ENCODE data around the gene ERRFI1.

ERRFI1 gene

DNA sequence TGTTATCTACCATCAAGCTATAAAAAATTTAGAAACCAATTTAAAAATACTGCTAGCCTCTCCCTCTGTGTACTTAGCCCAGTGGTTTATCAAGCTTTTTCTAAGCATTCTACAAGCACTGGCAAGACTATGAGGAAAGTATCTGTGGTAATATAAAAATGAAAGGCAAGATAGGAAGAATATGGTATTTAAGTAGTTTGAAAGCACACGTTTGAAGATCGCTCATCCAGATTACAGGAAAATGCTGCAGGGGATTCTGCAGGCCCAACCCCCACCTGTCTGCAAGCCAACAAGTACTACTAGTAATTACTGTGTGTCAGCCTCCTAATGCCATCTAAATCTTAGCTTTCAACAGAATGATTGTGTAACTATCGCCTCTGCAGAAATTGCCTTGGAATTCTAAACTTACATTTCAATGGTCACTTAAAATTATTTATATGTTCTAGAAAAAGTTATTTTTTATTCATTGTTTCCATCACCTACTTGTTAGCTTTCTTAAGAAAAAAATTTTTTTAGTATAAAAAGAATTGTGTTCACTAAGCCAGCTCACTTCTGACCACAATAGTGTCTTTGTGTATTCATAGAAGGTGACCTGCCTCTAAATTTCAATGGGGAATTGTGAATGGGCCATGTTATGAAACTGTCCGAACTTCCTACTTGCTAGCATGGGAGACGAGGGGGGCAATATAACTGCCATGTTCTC is 8.5 kb downstream of the ERRFI1 start:
- DNase-seq, result no peak

DNA sequence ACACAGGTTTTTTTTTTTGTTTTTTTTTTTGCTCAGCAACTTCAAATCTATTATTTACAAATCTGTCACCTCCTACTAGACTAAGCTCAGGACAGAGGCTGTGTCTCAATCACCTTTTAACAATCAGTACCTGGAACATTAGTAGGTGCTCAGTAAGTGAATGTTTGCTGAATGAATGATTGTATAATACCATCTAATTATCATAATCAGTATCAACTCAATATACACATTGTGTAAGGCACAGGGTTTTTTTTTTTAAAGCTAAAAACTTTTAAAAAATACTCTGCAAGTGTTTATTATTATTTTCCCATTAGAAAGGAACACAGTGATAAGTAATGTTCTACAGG is 9.2 kb downstream of the ERRFI1 start:
- DNase-seq, result no peak

DNA sequence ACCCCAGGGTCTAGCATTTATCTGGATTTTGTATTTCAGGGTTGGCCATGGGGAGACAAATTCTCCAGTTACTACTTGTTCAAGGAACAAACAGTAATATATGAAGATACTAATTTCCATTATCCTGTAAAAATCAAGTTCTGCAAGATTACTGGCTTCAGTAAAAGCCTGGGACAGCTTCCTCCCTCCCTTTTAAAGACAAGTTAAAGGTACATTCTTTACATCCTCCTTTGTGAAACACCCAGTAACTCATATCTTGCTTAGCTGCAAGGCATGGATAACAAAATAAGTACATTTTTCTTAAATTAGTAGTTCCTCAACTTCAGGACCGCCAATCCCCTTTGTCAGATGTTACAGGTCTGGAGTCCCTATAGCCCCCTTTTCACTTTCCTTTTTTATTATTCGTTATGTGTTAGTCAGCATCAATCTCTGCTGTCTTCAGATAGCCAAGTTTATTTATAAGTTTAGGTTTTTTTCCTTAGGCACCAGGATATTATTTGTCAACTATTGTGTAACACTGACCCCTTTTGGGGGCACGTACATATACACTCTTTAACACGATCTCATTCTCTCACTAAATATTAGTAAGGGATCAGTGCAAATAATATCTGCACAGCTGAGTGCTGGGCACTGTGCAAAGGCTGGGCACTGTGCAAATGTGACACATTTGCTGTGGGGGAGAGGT is 9.8 kb downstream of the ERRFI1 start:
- DNase-seq, result no peak

DNA sequence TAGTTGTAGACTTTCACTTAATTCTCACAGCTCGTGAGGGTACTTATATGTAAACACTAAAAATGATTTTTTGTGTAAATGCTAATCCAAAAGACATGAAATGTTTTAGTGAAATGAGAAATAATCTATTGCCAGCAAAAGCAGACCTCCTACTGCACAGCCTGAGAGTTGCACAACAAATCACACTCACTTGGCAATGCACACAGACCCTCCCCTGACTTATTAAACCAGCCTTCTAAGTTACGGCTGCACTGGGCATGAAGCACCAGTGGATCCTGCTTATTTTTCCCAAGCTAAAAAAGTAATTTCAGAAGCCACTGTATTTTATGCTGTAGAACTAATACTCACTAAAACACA is 10.3 kb downstream of the ERRFI1 start:
- no peak for DNase-seq

DNA sequence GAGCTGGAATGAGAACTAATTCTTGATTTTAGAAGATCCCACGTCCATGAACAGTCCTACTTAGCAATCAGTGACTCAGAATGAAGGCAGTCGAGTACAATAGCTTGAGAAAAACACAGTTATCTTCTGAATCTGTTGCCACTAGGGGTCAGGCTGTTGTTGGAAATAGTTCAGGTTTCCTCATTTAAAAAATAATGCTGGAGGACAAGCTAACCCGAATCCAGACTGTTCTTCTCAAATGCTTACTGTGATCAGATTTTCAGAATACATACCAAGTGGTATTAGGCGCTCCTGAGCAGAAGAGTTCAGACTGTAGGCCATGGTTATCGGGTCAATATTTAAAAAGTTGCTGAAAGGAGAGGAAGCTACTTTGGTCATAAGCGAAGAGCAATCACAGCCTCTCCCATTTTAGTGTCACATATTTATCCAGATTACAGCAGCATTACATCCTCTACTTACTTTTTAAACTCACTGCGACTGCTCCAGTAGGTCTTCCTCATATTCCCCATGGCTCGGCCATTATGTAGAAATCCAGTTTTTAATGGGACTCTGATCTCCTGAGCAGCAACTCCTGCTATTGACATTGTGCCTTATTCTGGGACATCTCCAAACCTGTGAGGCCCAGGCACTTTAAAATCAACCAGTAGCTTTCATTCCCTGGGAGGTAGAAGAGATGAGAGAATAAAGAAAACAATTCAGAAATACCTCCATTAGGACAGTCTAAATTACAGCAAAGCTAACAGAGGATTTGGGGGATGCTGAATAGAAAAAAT is 10.9 kb downstream of the ERRFI1 start:
- no peak for DNase-seq

DNA sequence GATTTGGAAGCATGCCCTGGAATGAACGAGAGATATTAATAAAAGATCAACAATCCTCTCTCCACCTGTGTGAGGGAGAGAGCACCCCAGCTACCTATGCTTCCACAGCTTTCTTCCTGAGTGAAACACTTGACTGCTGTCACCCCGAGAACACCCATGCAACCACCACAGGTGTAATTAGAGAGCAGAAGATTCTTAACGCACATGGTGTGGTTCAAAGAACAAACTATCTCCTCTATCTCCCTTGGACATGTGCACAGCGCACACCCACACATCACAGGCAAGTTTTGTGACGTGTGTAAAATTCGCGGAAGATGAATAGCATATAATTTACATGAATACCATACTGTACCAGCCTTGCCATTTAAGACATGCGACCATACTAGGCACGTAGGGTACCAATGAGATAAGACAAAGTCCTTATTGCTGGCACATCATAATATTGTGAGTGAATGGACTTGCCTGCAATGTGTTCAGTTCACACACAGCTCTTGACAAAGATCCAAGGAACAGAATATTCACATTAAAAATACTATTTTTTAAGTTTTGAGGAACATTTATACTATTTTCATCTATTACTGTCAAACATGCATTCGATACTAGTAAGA is 11.6 kb downstream of the ERRFI1 start:
- DNase-seq, result no peak

DNA sequence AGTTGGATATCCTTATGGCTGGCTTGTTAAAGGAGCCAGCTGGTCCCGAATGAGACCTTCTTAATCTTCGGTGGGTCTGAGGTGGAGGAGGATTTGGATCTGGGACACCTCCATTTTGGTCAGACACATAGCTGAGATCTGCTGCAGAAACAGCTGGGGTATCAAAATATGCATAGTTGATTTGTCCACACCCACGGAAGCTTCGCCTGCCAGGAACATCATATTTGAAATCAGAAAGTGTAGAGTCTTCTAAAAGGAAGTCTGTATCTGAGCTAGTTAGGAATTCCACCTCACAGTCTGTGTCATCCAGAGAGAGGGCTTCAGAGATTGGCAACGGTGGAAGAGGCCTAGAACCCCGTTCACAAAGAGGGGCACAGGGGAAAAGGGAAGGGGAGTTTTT is 12.3 kb downstream of the ERRFI1 start:
- no peak for DNase-seq

DNA sequence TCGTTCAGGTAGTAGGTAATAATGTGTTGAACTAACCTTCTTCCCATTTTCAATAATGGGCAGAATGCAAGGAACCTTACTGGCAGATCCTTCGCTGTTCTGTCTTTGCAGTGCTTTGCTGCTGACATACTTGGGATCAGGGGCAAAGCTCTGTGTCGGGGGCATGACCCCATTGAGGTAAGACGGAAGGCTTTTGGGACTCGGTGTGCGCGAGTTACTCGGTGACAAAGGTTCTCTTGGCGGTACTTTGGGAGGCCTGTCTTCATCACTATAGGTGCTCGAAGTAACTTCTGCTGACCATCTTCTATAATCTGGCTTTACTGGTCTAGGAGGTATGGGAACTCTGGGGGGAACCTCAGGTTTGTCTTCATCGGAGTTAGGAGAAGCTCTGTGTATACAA is 12.7 kb downstream of the ERRFI1 start:
- no peak for DNase-seq

DNA sequence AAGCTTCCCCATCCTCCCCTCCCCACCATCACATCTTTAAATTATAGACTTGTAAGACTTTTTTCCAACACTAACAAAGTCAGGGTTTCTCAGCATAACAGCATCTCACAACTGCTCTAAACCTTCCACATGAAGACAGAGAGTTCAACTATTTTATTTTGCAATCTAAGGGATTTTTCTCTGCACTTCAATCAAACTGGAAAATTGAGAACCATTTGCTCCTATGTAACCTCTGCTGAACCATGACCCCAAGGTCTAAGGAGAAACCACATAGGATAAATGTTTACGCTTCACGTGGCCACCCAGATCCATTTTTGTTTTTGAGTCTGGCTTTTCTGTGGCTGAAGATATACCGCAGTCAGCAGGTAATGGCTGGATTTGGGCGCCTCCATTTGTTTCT is 13.2 kb downstream of the ERRFI1 start:
- DNase-seq, result no peak

DNA sequence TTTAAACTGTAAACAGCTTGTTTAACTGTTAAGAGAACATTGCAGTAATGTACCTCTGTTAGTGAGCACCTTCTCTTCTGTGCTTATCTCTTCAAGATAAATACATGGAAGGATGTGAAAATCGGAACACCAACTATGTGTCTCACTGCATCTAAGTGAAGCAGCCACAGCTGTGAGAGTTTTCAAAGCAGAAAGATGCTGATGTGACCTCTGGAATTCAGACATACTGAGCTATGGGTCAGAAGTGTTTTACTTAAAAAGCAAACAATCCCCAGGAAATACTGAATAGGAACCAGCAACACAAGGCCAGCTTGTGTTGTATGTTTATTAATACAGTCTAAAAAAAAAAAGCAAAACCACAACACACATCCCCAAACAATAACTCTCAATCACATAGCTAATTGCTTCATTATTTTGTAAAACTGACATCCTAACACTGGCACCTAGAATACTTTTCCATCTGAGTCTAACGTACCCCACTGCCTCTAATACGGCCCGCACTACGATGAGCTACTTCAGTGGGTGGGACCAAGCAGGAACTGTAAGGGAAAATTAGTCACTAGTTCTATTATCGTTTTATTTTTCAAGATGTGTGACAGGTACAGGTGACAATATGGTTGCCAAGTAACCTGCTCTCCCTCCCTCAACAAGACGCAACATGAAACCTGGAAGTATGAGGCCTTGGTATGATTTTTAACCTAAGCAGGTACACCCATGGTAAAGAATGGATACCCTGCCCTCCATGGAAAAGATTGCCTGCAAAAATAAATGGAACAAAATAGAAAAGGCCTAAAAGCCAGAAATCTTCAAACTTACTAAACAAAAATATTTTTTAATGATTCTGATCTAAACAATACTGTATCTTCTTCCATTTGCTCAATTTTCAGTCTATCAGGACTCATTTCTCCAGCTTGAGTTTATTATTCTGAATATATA is 13.9 kb downstream of the ERRFI1 start:
- no peak for DNase-seq

DNA sequence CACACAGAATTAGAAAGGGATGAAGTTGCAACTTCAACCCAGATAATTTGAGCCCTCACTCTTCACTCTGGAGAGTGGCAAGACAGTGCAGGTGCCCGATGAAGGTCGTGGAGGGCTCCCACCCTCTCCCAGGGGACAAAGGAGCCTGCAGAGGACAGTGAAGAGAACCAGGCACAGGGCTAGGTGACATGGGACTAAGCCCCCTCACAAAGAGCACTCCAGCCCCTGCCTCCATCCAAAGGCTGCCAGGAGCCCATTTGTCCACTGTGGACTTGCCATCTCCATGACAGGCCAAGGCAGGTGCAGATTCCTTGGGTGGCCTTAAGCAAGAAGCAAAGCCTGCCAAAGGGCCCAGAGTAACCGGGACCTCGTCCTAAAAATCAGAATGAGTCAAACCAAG is 15.1 kb downstream of the ERRFI1 start:
- DNase-seq, result no peak

DNA sequence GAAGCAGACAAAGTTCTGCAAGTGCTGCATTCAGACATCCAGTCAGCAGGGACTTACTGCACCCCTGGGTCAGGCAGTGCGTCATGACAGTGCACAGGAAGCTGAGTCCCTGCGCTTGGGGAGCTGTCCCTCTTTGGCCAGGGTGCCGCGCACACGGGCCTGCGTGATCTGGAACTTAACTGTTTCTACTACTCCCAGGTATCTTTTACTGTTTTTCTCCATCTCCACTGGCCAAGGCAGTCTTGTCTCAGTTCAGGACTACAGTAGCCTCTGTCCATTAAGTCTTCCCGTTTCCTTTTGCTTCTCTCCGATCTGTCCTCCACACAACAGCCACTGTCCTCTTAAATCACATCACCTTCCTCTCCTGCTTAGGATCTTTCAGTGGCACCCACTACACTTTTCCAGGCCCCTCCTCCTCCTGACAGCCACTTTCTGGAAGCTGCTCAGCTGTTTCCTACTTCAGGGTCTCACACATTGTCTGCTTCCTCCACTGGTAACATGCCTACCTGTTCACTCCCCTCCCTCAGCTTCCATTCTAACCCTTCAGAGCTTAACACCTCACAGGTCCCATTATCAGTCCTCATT is 15.9 kb downstream of the ERRFI1 start:
- DNase-seq, result no peak

DNA sequence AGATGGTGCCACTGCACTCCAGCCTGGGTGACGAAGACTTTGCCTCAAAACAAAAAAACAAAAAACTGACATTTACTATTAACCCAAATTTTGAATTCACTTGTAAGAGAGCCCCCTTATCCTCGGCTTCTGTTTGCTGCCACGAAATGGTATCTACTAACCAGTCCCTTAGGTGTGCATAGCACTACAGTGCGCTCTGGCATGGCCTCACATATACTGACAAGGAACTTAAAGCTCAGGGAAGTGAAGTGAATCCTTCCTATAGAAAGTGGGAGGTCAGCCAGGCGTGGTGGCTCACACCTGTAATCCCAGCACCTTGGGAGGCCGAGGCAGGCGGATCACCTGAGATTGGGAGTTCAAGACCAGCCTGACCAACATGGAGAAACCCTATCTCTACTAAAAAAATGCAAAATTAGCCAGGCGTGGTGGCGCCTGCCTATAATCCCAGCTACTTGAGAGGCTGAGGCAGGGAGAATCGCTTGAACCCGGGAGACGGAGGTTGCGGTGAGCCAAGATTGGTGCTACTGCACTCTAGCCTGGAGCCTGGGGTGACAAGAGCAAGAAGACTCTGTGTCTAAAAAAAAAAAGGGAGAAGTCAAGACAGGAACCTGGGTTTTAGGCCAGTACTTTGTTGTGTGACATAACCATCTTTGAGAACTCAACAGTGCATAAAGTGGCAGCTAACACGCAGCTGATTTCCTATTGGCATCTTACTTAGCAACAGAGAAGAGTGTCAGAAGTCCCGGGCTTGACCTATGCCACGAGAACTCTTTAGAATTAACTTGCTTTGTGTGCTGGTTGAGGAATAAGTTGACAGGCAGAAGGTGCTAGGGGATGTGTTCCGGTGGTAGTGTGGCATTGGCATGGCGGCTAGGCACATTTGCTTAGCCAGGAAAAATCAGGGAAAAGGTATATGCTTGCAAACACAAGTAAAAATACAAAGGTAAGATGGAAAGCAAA is 16.8 kb downstream of the ERRFI1 start:
- DNase-seq, result no peak

DNA sequence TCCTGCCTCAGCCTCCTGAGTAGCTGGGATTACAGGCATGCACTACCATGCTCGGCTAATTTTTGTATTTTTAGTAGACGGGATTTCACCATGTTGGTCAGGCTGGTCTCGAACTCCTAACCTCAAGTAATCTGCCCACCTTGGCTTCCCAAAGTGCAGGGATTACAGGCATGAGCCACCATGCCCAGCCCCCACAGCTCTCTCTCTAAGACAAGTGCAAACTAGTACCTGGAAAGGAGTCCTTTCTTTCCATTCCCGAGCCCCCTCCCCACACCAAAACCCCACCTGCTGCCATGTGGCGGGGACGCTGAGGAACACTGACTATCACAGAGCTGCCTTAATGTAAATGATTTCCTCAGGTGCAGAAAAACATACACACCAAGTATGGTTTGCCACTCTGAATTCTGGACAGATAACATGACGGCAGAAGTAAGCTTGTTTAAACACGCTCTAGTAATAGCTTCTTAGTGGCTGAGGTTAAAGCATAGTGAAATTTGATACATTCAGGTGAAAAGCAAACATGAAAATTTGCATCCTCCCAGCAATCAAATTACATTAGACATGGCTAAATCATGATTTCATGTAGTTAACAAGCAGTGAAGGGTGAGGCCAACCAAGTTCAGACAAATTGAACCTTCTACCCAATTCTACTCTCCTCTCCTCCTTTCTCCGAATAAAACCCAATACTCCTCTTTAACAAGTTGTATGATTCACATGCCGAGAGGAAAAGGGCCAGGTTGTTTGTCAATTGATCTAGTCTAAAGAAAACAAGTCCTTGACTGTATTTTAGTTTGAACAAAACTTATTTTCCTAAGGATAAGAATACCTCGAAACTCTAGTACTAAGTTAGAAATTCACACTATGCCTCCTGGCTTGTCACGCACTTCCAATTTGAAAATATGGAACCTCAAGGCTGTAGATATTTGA is 19.8 kb downstream of the ERRFI1 start:
- DNase-seq, result no peak

DNA sequence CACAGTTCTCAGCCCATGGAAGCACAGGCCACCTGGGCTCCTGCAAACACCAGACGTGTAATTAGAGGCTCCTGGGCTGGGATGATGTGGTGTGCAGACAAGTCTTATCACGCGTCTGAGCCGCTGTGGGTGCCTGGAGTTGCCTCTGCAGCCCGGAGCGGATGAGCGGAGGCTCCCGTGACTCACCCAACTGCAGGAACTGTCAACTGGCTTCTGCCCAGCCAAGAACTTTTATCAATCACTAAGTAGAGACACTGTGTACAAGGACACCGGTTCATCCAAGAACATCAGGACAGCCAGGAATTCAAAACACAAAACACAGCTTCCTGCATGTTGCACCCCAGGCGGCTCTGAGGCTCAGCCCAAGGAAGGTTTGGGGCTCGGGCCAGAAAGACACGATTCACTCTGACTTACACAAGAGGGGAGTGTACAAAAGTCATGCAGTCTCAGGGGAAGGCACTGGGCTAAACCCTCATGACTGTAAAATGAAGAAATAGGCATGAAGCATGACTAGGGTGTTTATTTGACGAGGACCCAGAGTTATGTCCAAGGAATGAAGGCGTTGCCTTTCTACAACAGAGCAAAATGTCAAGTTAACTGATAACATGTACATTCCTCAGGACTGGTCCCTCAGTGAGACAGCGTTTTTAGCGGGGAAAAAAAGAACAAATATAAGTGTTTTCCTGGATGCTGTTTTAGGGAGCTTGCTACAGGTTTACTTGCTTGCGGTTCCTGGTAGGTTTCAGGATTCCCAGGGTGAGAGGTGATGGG is 21.1 kb downstream of the ERRFI1 start:
- no peak for DNase-seq

DNA sequence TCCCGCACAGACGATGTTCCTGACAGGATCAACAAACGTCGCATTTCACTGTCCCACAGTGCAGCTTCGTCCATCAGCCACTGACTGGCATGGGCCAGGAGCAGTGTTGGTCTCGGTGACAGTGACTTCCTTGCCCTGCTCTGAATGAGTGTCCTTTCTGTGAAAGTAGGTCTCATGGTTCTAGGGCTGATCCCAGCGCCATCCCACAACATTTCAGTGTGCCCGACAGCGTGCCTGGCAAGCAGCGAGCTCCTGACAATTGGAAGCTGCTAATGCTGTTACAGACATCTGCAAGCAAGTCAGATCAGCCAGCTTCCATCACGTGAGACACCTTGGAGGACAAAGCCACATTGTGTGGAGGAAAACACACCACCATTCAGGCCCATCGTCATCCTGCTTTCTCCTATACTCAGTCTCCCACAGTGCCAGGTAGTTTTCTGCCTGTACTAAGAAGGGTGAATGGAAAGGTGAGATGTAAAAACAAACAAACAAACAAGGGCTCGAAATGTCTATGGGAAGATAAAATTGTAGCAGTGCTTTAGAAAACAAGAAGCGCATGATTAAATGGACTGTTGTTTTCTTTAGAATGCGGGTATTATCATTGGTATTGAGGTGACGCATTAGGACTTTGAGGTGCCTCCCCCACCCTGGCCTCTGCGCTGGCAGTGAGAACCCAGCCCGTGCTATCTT is 21.9 kb downstream of the ERRFI1 start:
- no peak for DNase-seq

DNA sequence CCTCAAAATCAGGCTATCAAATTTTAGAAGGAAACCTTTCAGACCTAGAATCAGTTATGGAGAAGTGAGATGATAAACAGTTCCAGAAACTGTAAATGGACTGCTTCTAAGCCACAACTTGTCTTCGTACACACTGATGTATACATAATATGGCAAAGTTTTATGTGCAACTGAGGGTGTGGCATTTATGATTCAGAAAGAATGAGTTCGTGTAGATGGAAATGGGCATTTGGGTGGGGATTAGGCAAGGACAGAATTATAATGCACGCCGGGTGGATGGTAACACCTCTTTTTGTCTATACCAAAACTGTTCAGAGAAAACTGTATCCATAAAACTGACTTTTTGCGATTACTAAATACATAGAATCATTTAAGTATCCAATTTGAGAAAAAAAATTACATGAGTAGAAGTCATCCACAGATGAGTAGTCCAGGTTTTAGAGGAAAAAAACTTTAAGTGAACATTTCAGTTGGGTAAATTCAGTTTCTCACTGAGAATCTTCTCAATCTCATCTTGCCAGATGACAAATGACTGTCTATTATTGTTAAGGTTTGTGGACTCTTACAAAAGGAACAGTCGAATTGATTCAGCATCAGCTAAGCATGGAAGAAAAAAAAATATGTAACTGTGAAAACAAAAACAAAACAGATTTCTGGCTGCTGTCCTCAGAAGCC is 22.5 kb downstream of the ERRFI1 start:
- DNase-seq, result no peak

DNA sequence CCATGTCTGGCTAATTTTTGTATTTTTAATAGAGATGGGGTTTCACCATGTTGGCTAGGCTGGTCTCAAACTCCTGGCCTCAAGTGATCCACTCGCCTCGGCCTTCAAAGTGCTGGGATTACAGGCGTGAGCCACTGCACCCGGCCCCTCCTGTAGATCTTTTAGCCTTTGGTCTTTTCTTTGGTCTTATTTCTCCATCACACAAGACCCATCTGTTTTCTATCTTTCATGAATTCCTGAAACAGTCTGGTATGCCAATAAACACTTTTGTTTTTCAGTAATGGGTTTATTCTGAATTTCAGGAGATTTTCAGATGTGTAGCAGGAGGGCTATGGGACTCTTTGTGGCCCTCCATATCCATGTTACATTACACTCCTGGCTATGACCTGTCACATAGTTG is 23.2 kb downstream of the ERRFI1 start:
- no peak for DNase-seq

Data from activated CD4-positive, CD25-positive, alpha-beta regulatory T cell treated with anti-CD3 and anti-CD28 coated beads, Interleukin-2, amount 50 U/mL, for 72 hours (primary cell).